Fibroblast of the conjunctiva (primary cell): Measurements from ENCODE around the gene ARHGAP44.

ENCODE experiments used
- DNase-seq: peaks from one replicate; pipeline ENCODE4 v3.0.0-alpha.2; 2010; ENCODE audit warnings: low read depth

Gene ARHGAP44

DNA sequence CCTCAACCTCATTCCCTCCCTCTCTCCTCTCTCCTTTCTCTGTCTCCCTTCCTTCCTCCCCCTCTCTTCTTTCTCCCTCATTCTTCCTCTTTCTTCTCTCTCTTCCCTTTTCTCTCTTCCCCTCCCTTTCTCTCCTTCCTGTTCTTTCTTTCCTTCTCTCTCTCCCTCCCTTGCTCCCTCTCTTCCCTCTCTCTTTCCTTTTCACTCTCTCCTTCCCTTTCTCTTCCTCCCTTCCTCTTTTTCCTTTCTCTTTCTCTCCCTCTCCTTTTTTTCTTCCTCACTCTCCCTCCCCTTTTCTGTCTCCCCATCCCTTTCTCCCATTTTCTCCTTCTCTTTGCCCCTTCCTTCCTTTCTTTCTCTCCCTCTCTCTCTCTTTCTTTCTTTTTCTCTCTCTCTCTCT is 236.4 kb downstream of the ARHGAP44 start:
- DNase-seq = no peak

DNA sequence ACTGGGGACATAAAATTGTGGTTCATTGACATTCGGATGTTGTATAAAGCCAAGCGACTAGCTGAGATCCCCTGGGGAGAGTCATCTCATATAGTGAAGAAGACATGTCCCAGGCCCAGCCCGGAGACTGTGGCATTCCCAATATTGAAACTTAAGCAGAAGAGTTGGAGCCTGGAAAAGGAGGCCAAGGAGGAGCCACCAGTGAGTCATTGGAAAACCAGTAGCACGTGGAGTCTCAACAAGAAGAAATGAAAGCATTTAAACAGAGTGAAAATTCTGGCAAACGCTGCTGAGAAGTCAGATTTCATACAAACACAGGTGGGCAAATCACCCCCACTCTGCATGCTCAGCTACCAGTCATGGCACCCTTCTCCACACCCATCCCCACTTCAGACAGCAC is 237.9 kb downstream of the ARHGAP44 start:
- no peak for DNase-seq

DNA sequence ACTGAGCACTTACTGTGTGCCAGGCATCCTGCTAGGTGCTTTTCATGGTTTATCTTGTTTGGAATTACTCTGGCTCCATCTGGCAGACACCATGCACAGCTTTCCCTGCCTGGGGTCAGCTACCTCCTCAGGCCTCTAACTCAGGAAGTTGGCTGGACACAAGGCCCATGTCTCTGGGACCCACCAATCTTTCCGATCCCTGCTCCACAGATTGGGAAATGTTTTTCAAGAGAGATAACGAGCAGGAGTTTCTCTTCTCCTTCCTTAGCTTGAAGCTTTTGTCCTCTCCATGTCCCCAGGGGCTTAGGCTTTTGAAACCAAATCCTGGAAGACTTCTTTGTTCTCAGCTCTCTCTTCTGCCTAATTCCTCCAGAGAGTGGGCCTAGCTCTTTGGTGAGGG is 240.0 kb downstream of the ARHGAP44 start:
- no peak for DNase-seq

DNA sequence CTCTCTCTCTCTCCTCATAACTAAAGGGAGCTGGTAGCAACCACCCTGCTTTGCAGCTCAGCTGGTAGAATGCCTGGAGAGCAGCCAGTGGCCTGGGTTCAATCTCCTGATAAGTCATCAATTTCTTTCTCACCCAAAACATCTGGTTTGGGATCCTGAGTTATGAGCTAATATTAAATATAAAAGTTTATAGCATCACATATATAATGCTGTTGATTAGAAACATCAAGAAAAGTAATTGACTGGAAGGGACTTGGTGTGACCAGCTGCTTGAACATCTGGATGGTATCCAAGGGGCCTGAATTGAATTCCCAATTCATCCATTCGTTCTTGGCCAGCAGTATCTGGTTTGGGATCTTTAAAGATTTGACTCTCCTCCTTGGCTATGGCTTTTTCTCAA is 240.8 kb downstream of the ARHGAP44 start:
- DNase-seq = no peak

DNA sequence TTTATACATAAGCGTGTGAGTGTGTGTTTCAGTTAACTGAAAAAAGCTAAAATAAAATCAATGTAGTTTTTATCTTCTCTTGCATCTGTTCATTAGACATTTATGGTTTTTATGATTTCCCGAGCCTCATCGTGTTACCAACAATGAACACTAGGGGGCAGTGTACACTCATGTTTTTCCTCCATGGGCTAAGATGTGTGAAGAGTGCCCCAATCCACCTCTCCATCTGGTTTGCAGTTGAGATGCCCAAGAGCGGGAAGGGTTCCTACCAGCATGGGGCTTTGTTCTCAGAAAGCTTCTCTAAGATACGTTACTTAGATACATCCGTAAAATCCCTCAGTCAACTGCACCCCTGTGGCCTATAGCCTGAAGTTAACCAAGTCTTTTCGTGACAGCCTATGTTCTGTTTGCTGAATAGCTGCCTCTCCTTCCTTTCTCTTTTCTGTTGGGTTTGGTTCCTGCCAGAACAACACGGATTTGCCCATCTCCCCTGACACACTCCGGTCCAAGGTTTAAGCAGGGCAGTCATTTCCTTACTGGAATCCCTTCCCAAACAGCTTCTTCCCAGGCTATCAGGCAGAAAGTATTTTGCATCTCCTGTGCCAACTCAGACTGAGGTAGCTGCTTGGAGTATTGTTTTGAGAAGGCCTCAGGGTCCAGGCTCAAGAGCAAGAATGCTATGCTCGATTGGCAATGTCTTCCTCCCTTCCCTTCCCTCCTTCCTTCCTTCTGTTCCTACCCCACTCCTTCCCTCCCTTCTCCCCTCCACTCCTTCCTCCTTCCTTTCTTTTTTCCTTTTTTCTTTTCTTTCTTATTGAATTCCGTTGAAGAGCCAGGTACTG is 241.4 kb downstream of the ARHGAP44 start:
- DNase-seq = peak; percentile 49

DNA sequence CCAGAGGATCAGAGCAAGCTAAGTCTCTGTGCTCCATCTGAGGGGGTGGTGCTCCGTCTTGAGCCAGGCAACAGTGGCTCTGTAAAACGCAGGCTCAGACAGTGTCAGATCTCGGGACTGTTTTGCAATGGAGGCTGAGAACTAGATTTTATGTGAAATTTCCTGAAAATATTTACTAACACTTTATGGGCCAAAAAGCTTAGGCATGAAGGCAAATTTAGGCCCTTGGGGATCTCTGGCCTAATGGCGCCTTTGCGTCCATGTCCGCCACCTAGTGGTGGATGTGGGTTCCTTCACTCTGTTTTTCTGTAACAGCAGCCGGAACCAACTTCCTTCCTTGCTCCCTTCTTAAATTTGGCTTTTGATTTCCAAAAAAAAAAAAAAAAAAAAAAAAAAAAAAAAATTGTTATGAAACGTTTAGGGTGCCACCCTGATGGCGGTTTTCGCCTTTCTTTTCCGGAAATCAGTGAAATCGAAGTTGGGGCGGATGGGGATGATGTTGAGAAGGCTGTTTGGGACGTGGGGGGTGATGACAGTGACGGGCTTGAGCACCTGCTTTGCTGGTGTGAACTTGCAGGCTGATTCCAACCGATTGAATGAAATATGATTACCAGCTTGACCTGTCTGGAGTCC is 242.5 kb downstream of the ARHGAP44 start:
- no peak for DNase-seq

DNA sequence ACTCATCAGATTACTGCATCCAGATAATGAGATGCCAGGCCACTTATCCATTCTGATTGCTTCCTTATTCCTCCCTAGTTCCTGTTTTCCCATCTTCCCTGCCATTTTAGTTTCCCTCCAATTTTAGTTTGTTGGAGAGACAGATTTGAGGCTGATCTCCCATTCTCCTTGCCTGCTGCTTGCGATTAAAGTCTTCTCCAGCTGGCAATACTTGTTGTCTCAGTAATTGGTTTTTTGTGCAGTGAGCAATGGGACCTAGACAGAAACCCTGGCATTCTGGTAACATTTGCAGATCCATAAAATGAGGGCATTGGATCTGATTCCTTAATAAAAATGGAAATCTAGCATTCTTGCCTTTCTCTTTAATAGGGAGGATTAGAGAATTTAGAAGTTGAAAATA is 246.1 kb downstream of the ARHGAP44 start:
- DNase-seq = no peak

DNA sequence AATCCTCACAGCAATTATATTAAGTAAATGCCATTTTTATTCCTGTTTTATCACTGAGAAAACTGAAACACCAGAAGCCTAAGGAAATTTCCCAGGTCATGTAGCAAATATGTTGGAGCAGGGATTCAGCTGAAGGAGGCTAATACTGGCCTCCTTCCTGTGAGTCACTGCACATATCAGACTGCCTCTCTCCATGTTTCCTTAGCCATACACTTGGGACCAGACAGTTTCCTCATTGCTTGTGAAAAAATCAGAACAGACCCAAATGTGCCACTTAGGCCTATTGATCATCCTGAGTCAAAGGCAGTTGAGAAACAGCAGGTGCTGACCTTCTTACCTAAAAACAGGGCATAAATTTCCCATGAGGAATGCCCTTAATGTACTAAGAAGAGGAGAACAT is 247.5 kb downstream of the ARHGAP44 start:
- no peak for DNase-seq

DNA sequence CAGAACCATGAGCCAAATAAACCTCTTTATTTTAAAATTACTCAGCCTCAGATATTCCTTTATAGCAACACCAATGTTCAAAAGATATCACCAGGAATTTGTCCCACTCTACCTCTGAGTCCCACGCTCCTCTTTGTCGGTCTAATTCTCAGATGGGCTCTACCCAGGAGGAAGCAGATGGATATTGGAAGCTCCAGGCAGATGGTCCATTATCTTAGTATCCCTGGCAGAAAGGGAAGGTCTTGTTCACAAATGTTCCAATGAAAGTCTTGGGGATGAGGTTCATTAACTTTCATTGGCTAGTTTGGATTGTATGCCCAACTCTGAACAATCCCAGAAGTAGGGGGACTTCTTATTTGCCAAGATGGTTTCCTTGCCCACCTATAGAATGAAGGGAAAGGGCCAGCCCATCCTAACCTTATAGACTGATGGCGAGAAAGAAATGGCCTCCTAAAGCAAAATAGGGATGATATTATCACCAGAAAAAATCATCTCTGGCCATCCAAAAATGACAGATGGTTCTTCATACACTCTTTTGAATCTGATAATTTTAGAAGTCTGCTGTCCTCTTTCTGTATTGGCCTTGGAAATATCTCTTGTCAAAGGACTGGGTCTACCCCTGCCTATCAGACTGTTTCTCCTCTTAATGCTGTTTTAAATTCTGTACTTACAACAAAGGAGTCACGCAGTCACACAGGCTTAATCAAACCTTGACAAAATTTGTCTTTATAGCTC is 249.8 kb downstream of the ARHGAP44 start:
- DNase-seq = no peak
